ENCODE data around the gene LPIN2.

DNA sequence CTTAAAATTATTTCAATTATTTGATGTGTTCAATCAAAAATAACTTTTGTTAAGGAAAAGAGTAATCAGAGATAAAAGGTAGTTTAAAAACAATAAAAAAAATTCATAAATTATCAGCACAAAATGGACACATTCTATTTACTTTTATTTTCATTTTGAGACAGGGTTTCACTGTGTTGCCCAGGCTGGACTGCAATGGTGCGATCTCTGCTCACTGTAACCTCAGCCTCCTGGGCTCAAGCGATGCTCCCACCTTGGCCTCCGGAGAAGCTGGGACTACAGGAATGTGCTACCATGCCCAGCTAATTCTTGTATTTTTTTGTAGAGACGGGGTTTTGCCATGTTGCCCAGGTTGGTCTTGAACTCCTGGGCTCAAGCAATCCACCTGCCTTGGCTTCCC, 47.1 kb downstream of the LPIN2 start:
- no peak for TF ChIP-seq MAX (IDR thresholded peaks at IDR 0.05)
- TF ChIP-seq ZNF274 (IDR thresholded peaks at IDR 0.05; ENCODE audit: low read depth, low read length), result no peak
- TF ChIP-seq EZH2 (IDR thresholded peaks at IDR 0.05), result no peak
- no peak for TF ChIP-seq EZH2phosphoT487 (IDR thresholded peaks at IDR 0.05; ENCODE audit: borderline replicate concordance)
- TF ChIP-seq, protein P1, sequence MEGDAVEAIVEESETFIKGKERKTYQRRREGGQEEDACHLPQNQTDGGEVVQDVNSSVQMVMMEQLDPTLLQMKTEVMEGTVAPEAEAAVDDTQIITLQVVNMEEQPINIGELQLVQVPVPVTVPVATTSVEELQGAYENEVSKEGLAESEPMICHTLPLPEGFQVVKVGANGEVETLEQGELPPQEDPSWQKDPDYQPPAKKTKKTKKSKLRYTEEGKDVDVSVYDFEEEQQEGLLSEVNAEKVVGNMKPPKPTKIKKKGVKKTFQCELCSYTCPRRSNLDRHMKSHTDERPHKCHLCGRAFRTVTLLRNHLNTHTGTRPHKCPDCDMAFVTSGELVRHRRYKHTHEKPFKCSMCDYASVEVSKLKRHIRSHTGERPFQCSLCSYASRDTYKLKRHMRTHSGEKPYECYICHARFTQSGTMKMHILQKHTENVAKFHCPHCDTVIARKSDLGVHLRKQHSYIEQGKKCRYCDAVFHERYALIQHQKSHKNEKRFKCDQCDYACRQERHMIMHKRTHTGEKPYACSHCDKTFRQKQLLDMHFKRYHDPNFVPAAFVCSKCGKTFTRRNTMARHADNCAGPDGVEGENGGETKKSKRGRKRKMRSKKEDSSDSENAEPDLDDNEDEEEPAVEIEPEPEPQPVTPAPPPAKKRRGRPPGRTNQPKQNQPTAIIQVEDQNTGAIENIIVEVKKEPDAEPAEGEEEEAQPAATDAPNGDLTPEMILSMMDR (IDR thresholded peaks at IDR 0.05 in 2 of 3, conservative IDR thresholded peaks at IDR 0.05 in 1 of 3; ENCODE audit: borderline replicate concordance in 1 of 3, insufficient read depth in 1 of 3, low read depth in 2 of 3, low read length in 2 of 3), result no peak
- no peak for TF ChIP-seq POLR2AphosphoS5 (IDR thresholded peaks at IDR 0.05; ENCODE audit: low read depth, low read length)
- no peak for TF ChIP-seq RAD21 (IDR thresholded peaks at IDR 0.05; ENCODE audit: low read depth)
- no peak for TF ChIP-seq SP1 (IDR thresholded peaks at IDR 0.05; ENCODE audit: low read depth)
- no peak for TF ChIP-seq POLR2A (IDR thresholded peaks at IDR 0.05; ENCODE audit: borderline replicate concordance, extremely low read depth, insufficient read depth, insufficient read length)
- TF ChIP-seq CEBPB (IDR thresholded peaks at IDR 0.05; ENCODE audit: low read depth), result no peak
- TF ChIP-seq EGR1 (IDR thresholded peaks at IDR 0.05; ENCODE audit: low read depth), result no peak
